ENCODE data around the gene GAK. TPM values are rescaled to one million over a fixed set of nuclear protein-coding genes. Genes with fewer than 3 reads are reported as not detected.

GAK gene
- total RNA-seq, 1 experiment from 2014 or later, result 119 TPM

GRCh38 chr4:856225-856901, 75.8 kb downstream of the GAK start:
- in situ Hi-C loops (cut with HindIII; ENCODE audit: low pct_unique_long_range_greater_than_20kb, low sequenced_read_pairs), result no loop called here

GRCh38 chr4:855880-856224, 76.3 kb downstream of the GAK start:
- no peak for DNase-seq (ENCODE audit: low read depth, low spot score)
- in situ Hi-C loops (cut with HindIII; ENCODE audit: low pct_unique_long_range_greater_than_20kb, low sequenced_read_pairs), result no loop called here

More at GRCh38 chr4:856225-856901, 75.8 kb downstream of the GAK start:
- no peak for DNase-seq (ENCODE audit: low read depth, low spot score)

DNA sequence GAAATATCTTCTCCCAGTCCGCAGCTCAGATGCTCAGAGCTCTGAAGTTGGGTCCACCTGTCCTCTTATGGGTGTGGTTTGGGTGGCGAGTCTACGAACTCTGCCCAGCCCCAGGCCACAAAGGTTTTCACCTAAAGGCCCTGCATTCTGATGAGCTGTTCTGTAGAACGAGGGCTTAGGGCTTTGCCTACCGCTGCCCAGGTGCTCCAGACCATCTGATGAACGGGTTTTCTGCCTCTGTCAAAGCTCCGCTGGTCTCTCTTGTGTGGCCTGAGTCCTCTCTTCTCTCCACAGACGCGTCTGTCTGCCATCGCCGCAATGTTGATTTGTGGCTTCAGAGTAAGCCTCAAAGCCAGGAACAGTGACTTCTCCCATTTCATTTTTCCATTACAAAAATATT, 77.8 kb downstream of the GAK start:
- in situ Hi-C loops (cut with HindIII; ENCODE audit: low pct_unique_long_range_greater_than_20kb, low sequenced_read_pairs), result no loop called here
- no peak for DNase-seq (ENCODE audit: low read depth, low spot score)

DNA sequence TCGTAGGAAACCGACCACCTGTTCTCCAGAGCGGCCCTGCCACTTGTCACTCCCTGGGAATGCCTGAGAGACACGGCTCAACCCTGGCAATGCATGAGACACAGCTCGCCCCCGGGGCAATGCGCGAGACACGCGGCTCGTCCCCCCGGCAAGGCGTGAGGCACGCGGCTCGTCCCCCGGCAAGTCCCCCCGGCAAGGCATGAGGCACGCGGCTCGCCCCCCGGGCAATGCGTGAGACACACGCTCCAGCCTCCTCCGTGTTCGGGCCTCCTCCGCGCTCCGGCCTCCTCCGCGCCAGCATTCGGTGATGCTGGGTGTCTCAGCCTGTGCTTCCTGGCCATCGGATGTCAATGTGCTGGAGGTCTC, 78.7 kb downstream of the GAK start:
- DNase-seq (ENCODE audit: low read depth, low spot score), result no peak
- in situ Hi-C loops (cut with HindIII; ENCODE audit: low pct_unique_long_range_greater_than_20kb, low sequenced_read_pairs), result no loop called here

DNA sequence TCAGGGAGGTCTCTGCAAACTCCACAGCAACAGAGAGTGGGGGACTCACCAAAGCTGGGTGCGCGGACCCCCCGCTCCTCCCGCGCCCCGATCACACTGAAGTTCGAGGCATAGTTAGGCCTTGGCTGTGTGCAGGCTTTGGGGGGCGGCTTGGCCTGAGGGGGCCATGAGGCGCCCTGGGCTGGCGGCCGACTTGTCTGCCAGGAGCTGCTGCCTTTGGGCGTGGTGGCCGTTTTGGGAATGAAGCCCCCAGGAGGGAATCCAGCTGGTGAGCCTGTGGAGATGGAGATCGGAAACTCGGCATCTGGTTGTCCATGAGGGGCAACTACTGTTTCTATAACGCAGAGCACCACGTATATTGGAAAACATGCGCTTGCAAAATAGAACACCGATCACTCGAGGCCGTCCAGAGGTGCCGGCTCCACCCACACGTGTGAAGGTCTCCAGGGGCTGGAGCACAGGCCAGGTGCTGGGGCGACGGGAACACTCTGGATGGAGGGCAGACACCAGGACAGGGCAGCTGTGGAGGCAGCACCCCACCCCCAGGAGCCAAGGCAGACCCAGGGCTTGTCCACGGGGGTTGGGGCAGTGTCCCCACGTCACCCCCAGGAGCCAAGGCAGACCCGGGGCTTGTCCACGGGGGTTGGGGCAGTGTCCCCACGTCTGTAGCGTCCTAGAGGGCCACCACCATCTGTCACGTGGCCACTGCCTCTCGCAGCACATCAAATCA, 80.2 kb downstream of the GAK start:
- in situ Hi-C loops (cut with HindIII; ENCODE audit: low pct_unique_long_range_greater_than_20kb, low sequenced_read_pairs), result no loop called here
- no peak for DNase-seq (ENCODE audit: low read depth, low spot score)

DNA sequence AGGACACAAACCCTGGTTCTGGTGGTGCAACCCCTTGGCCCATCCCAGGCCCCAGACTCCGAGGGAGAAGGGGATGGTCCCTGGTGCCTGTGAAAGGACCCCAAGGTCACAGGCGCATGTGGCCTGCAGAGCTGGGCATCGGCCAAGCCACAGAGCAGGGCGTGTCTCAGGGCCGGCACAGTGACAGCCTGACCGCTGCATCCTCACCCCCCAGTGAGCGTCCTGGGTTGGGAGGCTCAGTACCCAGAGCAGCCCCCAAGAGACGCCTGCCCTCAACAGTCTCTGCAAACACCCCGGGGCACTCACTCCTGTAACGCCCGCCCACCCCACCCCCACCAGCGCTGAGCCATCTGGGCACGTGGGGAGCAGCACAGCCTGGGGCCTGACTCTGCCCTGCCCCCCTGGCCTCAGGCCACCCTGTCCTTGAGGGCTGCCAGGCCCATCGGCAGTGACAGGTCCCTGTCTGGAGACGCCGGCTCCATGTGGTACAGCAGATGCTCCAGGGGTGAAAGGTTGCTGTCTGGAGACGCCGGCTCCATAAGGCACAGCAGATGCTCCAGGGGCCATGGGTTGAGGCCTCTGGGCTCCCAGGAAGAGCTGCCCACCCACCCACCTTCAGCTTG, 81.7 kb downstream of the GAK start:
- in situ Hi-C loops (cut with HindIII; ENCODE audit: low pct_unique_long_range_greater_than_20kb, low sequenced_read_pairs), result no loop called here
- no peak for DNase-seq (ENCODE audit: low read depth, low spot score)

- in situ Hi-C loops (cut with HindIII; ENCODE audit: low pct_unique_long_range_greater_than_20kb, low sequenced_read_pairs), result no loop called here
- no peak for DNase-seq (ENCODE audit: low read depth, low spot score)
These were observed 82.5 kb downstream of the GAK start for GRCh38 chr4:849478-850175.

DNA sequence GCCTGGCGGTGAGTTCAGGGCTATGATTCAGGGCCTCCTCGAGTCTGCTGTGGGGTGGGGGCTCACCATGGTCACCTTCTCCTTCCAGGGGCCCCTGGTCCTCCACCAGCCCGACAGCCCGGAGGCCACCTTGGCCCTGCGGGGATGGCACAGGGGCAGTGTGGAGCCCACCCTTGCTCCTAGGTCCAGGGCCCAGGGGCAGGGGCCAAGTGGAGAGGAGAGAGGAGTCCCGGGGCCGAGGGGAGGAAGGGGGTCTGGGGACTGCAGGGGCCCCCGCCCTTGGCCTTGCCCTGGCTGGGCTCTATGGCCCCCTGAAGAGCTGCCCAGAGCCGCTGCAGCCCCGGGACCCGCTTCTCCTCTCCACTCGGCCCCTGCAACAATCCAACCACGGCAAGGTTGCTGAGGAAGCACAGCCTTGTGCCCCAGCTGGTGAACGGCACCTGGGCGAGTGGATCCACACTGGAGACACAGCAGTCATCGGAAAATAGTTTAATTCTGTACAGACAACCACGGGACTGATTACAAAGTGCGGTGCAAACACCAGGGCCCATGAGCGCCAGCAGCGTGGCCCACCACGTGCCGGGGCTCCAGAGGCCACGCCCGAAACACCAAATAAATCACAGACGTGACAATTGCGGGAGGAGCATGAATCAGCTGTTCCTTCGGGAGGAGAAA, 83.2 kb downstream of the GAK start:
- in situ Hi-C loops (cut with HindIII; ENCODE audit: low pct_unique_long_range_greater_than_20kb, low sequenced_read_pairs), result no loop called here
- DNase-seq (ENCODE audit: low read depth, low spot score), result no peak

GRCh38 chr4:848307-848691, 83.8 kb downstream of the GAK start:
- in situ Hi-C loops (cut with HindIII; ENCODE audit: low pct_unique_long_range_greater_than_20kb, low sequenced_read_pairs), result no loop called here
- DNase-seq (ENCODE audit: low read depth, low spot score), result no peak

GRCh38 chr4:845836-846251, 86.3 kb downstream of the GAK start:
- in situ Hi-C loops (cut with HindIII; ENCODE audit: low pct_unique_long_range_greater_than_20kb, low sequenced_read_pairs), result no loop called here
- DNase-seq (ENCODE audit: low read depth, low spot score), result no peak

DNA sequence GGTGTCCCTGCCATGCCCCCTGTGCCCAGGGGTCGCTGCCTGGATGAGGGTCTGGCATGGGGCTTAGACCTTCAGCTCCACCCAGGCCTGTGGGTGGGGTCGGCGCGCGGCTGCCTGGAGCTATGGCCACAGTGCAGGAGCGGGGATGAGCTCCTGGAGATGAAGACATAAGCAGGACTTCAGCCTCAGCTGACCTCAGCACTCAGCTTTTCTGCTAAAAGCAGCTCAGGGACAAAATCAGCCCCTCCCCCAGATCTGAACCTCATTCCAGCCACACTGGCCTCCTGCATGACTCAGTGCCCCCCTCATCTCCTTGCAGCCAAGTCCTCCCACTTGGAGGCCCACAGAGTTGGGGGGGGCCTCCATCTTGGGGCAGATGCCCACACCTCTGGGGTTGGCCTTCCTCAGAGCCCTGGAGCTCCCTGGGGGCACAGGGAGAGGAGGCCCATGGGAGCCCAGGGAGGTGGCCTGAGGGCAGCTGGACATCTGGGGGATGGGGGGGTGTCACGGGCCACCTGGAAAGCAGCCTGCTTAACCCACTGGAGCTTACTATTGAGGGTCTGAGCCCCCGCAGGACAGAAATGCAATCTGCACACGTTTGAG, 86.8 kb downstream of the GAK start:
- DNase-seq (ENCODE audit: low read depth, low spot score), result no peak
- in situ Hi-C loops (cut with HindIII; ENCODE audit: low pct_unique_long_range_greater_than_20kb, low sequenced_read_pairs), result no loop called here

GRCh38 chr4:844752-845232, 87.3 kb downstream of the GAK start:
- in situ Hi-C loops (cut with HindIII; ENCODE audit: low pct_unique_long_range_greater_than_20kb, low sequenced_read_pairs), result no loop called here
- no peak for DNase-seq (ENCODE audit: low read depth, low spot score)

- DNase-seq (ENCODE audit: low read depth, low spot score), result no peak
- in situ Hi-C loops (cut with HindIII; ENCODE audit: low pct_unique_long_range_greater_than_20kb, low sequenced_read_pairs), result no loop called here
These were observed 92.3 kb downstream of the GAK start for GRCh38 chr4:839675-840443.

GRCh38 chr4:837772-838171, 94.3 kb downstream of the GAK start:
- no peak for DNase-seq (ENCODE audit: low read depth, low spot score)
- in situ Hi-C loops (cut with HindIII; ENCODE audit: low pct_unique_long_range_greater_than_20kb, low sequenced_read_pairs), result no loop called here

- no peak for DNase-seq (ENCODE audit: low read depth, low spot score)
- in situ Hi-C loops (cut with HindIII; ENCODE audit: low pct_unique_long_range_greater_than_20kb, low sequenced_read_pairs), result no loop called here
These were observed 95.3 kb downstream of the GAK start for GRCh38 chr4:836750-837301.

DNA sequence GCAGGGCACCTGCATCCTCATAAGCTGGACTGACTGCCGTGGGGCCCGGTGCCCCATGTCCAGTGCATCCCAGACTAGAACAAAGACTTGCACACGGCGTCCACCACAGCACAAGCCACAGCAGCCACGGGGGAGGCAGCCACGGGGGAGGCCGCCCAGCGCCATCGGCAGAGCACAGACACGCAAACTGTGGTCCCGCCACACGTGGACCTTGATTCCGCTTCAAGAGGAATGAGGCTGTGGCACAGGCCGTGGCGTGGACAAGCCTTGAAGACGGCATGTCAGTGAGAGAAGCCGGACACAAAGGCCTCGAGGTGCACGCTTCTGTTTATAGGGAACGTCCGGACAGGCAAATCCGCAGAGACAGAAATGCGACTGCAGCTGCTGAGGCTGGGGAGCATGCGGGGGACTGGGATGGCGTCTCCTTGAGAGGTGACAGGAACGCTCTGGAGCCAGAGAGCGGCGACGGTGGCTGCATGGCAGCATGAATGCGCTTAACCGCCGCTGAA, 96.1 kb downstream of the GAK start:
- in situ Hi-C loops (cut with HindIII; ENCODE audit: low pct_unique_long_range_greater_than_20kb, low sequenced_read_pairs), result no loop called here
- no peak for DNase-seq (ENCODE audit: low read depth, low spot score)
